ENCODE data around the gene PACRG.

Gene PACRG

DNA sequence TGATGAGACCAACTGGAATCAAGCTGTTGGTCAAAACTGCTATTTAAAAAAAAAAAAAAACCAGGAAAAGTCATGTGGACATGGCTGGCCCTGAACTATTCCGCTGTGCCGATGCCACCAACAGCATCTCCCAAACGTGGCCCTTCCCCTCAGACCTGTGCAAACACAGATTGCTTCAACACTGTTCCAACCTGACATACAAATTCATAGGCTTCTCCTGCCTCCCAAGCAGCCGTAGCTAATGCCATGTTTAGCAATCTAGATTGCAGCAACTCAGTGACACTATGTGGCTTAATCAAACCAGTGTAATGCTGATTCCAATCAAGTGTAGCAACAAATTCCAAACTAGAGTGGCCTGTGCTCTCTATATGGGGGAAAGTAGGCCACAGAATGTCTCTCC lies 16.4 kb upstream of the PACRG start:
- no peak for DNase-seq

DNA sequence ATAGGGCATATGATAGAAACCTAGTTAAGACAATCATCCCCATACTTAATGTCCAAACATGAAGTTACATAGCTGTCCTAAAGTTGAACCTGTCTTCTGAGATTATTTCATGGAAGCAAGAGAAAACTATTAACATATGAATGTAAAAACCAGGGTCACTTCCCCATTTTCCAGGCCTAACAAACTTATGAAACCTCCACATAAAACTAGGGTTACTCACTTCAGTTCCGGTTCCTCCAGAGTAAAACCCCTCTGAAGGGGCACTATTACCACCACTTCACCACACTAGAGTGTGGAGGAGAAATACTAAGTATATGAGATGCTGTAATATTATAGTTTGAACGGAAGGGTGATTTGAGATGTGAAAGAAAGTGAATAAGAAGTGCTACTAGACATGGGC lies 15.1 kb upstream of the PACRG start:
- no peak for DNase-seq

DNA sequence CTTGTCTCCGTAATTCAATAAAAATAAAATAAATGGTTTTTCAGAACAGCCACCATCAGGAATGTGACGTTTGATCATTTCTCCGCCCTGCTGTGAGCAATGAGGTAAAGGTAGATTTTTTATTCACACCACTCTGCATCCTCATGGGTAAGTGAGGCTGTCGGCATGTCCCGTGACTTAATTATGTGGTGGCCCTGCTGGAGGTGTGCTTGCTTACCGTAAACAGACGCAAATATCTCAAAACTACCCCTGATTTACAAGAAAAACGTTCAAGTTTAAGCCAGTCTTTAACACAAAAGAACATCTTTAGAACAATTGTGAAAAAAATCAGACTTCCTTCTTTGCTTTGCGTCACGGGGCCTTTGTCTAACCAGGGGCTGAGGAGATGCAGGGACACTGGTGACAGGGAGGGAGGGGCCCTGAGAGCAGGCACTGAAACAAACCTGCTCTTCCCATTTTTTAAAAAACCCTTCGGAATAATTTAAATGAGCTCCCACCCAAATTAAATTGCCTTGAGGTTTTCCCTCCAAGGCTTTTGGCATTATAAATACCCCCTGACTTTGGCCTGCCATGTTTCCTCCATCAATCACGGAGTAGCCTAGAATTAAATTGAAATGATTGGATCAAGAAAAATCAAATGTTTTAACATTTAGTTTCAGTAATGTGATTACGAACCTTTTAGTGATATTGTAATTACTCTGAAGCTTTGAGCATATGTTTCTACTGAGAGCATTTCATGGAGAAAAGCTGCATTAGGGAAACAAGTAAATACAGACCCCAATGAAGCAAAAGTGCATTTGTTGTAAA lies 13.6 kb upstream of the PACRG start:
- no peak for DNase-seq

DNA sequence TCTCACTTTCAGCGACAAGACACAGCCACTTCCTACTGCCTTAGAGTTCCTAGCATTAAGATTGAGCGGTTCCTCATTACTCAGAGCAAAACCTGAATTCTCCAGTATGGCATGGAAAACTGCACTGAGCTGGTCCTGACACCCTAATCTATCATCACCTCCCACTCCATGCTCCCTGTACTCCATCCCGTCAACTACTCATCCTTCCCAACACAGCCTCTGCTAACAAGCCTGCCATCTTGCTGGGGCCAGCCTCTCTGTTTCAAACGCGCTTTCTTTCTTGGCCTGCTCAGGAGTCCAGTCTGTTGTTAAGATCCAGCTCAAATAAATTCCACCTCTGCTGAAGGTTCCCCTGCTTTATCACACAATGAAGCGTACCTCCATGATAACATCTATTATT lies 12.2 kb upstream of the PACRG start:
- DNase-seq: no peak

DNA sequence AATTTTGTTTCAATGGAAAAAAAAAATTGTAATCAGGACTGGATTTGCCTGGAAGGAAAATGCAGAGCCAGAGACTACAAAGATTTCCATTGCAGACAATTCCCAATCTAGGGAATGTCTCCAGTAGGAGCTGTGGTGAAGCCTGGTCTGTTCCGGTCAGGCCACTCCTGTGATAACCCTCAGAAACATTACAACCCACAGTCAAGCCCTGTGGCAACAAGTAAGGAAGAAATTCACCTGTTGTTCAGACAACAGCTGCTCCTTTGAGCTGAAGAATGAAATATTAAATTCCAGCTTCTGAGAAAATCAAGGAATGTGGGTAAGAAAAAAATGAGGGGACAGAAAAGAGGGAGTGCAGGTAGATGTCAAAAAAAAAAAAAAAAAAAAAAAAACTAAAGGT lies 8.2 kb upstream of the PACRG start:
- DNase-seq: no peak

DNA sequence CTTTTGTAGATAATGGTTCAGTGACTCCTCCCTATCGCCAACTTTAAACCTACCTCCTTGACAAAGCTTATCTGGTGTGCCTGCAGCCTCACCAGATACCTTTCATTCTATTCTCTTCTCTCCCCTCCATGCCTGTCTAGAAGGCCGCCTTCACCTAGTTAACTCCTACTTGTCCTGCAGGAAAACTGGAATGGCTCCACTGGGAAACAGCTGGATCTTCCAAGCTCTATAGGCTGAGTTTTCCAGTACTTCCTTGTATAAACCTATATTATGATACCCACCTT lies 6.4 kb upstream of the PACRG start:
- DNase-seq: no peak

DNA sequence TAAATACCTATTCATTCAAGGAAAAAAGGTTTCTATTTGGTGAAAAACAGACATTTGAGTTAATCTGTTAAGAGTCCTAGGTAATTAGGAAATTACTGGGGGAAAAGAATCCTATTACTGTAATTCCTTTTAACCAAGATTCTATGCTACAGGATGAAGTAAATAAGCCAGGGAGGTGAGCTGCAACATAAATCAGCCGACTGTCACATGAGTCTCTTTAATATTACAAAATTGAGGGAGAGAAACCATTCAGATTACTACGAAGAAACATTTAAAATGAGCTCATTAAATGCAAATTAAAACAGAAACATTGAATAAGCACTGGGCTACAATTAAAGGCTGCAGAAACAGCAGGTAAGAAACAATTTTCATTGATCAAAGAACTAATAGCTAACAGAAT lies 5.5 kb upstream of the PACRG start:
- DNase-seq: no peak

DNA sequence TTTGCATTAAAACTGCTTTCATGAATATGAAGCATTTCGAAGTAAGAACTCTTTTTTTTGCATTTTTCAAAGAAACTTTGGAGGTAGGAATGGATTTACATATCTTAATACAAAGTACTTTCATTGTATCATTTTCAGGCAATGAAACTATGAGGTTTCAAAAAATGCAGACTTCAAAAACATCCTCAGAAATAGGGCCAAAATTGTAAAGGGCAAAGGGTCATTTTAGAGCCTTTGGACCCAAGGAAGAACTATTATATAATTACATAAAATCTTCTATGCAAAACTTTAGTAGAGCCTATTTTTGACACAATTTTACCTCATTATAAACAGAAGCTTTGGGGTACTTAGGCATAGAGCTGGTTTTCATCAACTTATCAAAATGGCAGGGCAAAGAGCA lies 5.1 kb upstream of the PACRG start:
- no peak for DNase-seq

DNA sequence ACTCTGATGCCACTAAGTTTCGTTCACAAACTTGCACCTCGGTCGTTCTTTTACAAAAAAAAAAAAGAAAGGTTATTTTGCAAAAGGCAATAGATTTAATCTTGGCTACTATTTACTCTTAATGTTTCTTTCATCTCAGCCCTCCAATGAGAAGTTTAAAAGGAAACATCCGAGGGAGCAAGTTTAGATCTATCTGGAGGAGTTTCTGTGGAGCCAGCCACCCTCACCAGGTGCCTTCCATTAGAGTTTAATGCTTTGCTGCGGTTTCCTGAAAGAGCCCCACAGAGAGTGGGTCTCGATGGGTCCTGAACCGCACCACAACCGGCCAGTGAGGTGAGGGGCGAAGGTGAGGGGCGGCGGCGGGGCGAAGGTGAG lies 840 bp upstream of the PACRG start:
- peak; percentile 16 for DNase-seq

DNA sequence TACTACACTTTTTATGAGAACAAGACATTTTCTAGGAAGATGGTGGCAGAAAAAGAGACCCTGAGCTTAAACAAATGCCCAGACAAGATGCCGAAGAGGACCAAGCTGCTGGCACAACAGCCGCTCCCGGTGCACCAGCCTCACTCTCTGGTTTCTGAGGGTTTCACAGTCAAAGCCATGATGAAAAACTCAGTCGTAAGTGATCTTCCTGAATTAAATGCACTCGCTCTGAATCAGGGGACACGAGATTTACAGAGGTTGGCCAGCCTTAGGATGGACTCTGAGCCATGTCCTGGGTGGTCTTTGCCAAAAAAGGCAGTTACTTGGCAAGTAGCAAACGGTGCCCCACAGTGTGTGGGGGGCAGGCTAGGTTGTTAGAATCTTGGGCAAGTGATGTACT lies 423 bp downstream of the PACRG start:
- no peak for DNase-seq

DNA sequence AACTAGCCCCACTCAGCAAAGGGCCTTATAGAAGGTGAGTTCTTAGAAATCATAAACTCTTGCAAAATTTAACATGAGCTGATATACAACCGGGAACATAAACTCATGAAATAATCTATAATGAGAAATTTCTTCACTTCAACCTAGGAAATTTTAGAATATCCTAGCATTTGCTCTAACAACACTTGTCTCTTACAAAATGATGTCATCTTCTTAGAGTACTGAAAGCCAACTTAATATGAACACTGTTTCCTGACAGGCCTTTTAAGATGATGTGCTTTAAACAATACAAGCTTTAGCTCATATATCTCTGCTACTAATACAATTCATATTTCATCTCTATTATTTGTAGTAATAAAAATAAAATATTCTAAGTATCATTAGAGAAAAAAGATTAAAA lies 932 bp downstream of the PACRG start:
- DNase-seq: no peak

DNA sequence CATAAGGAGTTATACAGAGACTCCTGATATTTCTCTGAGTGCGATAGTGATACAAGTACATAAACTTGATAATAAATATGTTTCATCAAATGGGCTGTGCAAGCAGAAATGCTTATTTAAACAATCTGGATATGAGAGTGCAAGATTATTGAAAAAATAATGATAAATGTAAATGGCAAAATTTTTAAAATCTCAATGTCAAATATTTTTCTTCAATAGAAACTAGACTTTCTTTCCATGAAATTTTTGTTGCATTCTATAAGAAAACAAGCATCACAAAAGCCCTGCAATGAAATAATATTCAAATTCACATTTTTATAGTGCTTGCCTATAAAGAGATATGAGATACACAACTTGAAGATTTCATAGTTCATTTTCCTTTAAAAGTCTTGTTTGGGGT lies 2.7 kb downstream of the PACRG start:
- DNase-seq: no peak

DNA sequence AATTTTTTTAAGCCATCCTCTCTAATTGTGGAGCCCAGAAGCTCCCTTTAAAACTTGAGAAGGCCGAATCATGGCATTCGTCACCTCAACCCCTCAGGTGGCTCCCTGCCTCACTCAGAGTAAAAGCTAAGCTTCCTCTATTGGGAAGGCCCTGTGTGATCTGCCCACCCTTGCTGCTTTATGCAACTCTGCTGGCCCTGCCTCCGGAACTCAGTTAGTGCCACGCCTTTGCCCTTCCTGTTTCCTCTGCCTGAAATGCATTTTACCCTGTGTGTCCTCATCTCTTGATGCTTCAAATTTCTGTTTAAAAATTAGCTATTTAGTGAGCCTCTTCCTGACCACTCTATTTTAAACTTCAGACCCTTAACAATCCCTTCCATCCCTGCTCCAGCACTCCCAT lies 5.7 kb downstream of the PACRG start:
- no peak for DNase-seq

DNA sequence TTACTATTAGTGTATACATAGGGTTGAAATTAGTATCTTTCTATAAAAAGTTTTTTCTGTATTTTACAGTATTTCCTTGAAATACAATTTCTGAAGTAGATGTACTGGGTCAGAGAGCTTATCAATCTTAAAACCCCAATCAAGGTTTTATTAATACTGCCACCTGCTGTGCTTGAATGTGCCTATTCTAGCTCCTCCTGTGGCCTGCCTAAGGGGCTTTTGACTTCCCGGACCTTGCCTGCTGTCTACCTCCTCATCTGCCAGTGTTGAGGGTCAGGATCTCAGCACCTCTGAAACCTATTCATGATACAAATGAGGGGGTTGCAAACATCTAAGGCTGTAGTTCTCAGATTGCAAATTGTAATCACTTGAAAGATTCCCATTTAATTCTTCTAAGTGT lies 9.2 kb downstream of the PACRG start:
- DNase-seq: no peak

DNA sequence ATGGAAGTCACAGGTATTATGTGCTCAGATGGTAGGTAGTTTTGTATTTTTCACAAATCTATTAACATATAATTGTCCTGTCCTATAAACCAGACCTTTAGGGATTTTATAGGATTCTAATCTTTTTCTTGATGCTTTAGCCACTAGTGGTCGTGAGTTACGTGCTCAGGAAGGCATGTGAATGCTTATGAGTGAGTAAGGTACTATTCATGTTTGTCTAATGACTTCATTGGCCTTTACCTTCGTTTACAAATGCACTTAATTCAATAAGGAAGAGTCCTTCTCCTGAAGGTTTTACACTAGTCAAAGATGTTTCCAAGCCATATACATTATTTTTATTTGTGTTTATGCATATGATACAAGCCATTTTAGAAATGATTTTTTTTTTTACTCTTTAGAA lies 23.0 kb downstream of the PACRG start:
- no peak for DNase-seq

DNA sequence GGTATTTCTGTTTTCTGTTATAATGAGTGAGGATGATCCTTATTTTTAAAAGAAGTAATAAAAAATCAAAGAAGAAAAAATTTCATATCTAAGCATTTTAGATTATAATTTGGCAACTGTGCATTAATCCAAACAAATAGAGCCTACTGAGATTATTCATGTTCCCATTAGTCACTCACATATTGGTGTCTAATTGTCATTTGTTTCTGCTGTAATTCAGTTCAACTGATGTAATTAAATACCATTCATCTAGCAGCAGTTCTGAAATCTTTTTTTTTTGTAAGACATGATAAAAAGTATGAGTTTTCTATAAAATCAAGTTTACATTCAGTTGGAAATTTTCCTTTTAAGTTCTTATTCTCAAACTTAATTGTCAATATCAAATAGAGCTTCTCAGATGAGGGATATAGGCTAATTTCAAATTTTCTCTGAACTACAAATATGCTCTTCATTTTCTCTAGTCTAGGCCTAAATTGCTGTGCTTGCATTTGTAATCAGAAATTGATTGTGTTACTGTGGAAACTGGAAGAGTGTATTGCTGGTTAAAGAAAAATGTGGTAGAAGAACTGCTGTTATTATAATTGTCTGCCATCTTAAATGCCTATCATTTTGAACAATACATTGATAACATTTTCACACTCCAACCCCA lies 23.6 kb downstream of the PACRG start:
- no peak for DNase-seq

DNA sequence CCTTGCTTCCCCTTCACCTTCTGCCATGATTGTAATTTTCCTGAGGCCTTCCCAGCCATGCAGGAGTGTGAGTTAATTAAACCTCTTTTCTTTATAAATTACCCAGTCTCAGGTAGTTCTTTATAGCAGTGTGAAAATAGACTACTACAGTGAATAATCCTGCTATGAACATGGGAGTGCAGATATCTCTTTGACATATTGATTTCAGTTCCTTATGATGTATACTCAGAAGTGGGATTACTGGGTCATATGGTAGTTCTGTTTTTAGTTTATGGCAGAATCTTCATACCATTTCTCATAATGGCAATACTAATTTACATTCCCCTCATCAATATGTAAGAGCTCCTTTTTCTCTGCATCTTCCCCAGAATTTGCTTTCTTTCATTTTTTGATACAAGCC lies 26.0 kb downstream of the PACRG start:
- DNase-seq: no peak

DNA sequence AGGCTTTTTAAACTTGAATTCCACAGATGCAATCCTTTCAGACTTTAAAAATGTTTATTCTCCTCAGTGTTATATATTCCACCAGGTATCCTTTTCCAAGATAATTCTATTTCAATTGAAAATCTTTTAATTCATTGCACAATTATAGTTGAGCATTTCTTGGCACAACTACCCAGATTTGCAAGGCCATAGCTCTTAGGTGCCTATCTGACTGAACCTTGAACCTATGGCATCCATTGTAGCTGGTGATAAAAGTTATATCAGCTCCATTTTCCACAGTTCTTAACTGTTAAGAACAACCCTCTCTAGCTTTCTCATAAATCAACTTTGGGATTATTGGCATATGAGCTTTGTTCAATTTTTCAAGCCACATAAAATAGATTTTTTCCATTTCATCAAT lies 42.4 kb downstream of the PACRG start:
- no peak for DNase-seq

DNA sequence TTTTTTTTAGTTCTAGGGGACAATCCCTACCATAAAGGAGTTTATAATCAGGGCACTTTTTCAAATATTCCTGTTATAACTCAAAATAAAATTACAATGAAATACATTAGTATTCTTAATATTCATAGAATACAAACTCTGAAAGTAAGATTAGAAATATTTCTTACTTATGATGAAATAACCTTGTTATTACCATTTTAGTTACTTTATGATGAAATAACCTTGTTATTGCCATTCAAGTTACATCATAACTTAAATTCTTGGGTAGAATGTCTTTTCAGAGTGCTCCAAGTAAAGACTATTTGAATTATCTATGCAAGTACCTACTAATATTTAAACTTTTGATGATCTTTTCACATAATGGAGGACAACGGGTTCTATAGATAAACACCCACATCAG lies 43.2 kb downstream of the PACRG start:
- no peak for DNase-seq

DNA sequence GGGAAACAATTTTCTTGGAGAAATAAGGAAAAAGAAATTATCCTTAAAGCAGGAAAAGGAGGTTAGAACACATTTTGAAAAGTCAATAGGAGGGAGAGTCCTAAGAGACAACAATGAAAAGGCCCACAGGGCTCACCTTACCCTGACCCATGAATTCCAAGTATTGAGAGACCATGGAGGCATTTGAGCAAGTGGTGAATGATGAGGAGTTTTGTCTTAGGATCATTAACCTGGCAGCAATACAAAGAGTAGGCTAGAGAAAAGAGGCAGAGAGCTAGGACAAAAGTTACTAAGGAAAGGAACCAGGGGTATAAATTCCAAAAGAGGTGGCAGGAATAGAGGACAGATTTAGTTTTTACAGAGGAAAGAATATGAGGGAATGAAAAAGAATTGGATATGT lies 44.7 kb downstream of the PACRG start:
- DNase-seq: no peak

DNA sequence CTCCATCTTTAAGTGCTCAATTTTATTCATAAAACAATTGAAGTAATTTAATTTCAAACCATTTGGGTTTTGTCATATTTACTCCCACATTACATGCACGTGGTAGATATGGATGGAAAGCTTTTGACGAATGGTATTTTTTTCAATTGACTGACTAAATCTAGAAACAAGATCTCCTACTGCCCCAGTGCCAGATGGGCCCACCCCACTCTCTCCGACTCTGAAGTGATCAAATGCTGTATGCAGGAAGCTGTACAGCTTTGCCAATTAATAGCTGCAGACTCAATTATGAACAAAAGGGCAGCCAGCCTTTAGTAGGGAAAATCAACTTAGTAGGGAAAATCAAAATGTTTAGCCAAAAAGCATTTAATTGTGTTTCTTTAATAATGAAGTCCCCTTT lies 46.2 kb downstream of the PACRG start:
- no peak for DNase-seq

DNA sequence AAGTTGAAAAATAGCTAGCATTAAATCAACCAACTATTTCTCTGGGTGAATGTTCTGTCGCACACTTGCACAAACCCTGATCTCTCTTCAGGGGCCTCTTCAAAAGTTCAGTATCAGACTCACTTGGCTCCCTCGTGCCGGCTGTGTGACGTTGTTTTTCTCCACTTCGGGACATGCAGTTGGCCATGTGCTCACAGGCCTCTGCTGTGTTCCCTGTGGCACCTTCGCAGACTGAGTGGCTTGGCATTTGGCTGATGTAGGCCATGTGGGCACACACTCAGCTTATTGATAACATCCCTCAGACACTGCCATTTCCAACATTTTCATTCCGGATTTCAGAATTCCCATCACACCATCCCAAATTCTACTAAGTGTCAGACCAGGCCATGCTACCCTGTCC lies 49.3 kb downstream of the PACRG start:
- DNase-seq: no peak

DNA sequence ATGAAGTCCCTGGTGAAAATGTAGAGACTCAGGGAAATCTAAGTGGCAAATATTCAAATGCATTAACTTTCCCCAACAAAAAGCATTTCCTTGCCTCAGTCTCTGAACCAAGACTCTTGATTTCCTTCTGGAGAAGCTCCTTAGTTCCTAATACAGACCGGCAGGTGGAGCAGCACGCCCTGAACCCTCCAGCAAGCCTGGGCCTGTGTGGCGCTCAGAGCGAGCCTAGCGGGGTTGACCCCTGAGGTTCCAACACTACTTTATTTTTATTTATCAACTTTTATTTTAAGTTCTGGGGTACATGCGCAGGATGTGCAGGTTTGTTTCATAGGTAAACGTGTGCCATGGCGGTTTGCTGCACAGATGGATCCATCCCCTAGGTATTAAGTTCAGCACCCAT lies 50.8 kb downstream of the PACRG start:
- DNase-seq: peak; percentile 8

DNA sequence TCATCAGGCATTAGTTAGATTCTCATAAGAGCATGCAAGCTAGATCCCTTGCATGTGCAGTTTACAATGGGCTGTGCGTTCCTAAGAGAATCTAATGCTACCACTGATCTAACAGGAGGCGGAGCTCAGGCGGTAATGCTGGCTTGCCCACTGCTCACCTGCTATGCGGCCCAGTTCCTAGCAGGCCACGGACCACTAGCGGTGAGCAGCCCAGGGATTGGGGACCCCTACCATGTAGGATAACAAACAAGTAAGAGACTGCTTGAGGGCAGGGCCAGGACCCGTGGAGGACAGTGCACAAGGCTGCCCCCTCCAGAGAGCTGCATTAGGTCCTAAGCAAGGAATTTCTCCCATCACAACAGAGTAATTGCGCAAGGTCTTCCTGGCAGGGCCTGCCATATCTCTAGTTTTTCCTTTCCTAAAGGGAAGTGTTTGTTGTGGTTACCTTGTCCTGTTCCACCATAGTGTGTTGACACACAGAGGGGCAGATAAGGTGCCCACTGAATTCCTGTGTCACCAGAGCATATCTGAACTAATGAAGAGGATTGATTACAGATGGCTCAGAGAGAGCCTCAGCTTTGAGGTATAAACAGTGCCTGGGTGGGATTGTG lies 58.0 kb downstream of the PACRG start:
- DNase-seq: no peak

Measured in RPMI8226 (cell line).